Vagina (tissue), 2 donors: Measurements from ENCODE around the gene RAB18. TPM values are rescaled to one million over a fixed set of nuclear protein-coding genes. Genes with fewer than 3 reads are reported as not detected.
A peak's percentile ranks its signal among the peaks of the same experiment; 100 is the strongest.

Experiments used
- DNase-seq, 2 donors: peaks; one replicate each; pipeline ENCODE4 v3.0.0-alpha.2; 2017; ENCODE audit errors: extremely low spot score in 2 of 2
- H3K27ac ChIP-seq: fragments of 200-600 bp; sonication (generic); one replicate; pipeline ENCODE4 v1.5.1; 2019
- H3K27me3 ChIP-seq: fragments of 200-600 bp; sonication (generic); one replicate; pipeline ENCODE4 v1.5.1; 2019
- H3K36me3 ChIP-seq, 2 donors: fragments of 200-600 bp; sonication (generic); one replicate each; pipeline ENCODE4 v1.5.1; 2017 to 2019
- H3K4me1 ChIP-seq: fragments of 200-600 bp; sonication (generic); one replicate; pipeline ENCODE4 v1.5.1; 2019
- H3K4me3 ChIP-seq, 2 donors: fragments of 200-600 bp; sonication (generic); 1 replicate in 1 of 2; 2 replicates in 1 of 2; pipeline ENCODE4 v1.5.1; 2016 to 2019
- H3K9me3 ChIP-seq: fragments of 200-600 bp; sonication (generic); one replicate; pipeline ENCODE4 v1.5.1; 2019
- POLR2A ChIP-seq, 2 donors: fragments of 450-650 bp; IDR thresholded peaks; one replicate each; pipeline ENCODE4 v1.6.1; 2017; ENCODE audit warnings: antibody characterized with exemption in 2 of 2, mild to moderate bottlenecking in 2 of 2, moderate library complexity in 2 of 2
- POLR2AphosphoS5 ChIP-seq, 2 donors: sonication (generic); formaldehyde crosslinking; IDR thresholded peaks; one replicate each; pipeline ENCODE4 v1.9.0; 2017; ENCODE audit warnings: antibody characterized with exemption in 2 of 2, mild to moderate bottlenecking in 2 of 2, low read depth in 1 of 2; ENCODE audit not compliant: insufficient read depth in 1 of 2
- intact Hi-C: fragments of 100-400 bp; cut with DNase I; formaldehyde crosslinking; loops from one replicate; pipeline ENCODE4 v1.15.1; 2023
- total RNA-seq: library from RNA; depleted of rRNA; stranded (reverse); fragments of >200 nt; gene quantifications from one replicate; pipeline ENCODE4 v1.2.3, GENCODE V29; 2016
- TF ChIP-seq, protein P1 (sequence below), 3 experiments: fragments of 450-650 bp in 2 of 3; fragments of 200-600 bp in 1 of 3; sonication (generic) in 1 of 3; IDR thresholded peaks; one replicate each; pipeline ENCODE4 v1.5.1; 2017 to 2019; ENCODE audit warnings: antibody characterized with exemption in 3 of 3, mild to moderate bottlenecking in 2 of 3, moderate library complexity in 2 of 3

The RAB18 gene
- total RNA-seq, 1 donor from 2014 or later: 34.9 TPM

- DNase-seq: no peak
- Histone ChIP-seq H3K9me3 (no peaks in the 10 kb centered on the region), H3K4me1 (no peaks in the 10 kb centered on the region), H3K4me3 (no peak overlapping the region), H3K36me3 (no peaks in the 10 kb centered on the region), H3K27me3 (no peaks in the 10 kb centered on the region), H3K27ac (no peak overlapping the region)
- TF ChIP-seq POLR2A (IDR thresholded peaks at IDR 0.05) (no peak), POLR2AphosphoS5 (IDR thresholded peaks at IDR 0.05; ENCODE audit: insufficient read depth in 1 of 2, low read depth in 1 of 2) (no peak)
- TF ChIP-seq, protein P1, sequence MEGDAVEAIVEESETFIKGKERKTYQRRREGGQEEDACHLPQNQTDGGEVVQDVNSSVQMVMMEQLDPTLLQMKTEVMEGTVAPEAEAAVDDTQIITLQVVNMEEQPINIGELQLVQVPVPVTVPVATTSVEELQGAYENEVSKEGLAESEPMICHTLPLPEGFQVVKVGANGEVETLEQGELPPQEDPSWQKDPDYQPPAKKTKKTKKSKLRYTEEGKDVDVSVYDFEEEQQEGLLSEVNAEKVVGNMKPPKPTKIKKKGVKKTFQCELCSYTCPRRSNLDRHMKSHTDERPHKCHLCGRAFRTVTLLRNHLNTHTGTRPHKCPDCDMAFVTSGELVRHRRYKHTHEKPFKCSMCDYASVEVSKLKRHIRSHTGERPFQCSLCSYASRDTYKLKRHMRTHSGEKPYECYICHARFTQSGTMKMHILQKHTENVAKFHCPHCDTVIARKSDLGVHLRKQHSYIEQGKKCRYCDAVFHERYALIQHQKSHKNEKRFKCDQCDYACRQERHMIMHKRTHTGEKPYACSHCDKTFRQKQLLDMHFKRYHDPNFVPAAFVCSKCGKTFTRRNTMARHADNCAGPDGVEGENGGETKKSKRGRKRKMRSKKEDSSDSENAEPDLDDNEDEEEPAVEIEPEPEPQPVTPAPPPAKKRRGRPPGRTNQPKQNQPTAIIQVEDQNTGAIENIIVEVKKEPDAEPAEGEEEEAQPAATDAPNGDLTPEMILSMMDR (IDR thresholded peaks at IDR 0.05): no peak
- intact Hi-C loops: no loop called here
These were observed 9.8 kb upstream of the RAB18 start for GRCh38 chr10:27494116-27494805.

- TF ChIP-seq, protein P1 (IDR thresholded peaks at IDR 0.05): no peak
- TF ChIP-seq POLR2AphosphoS5 (IDR thresholded peaks at IDR 0.05; ENCODE audit: insufficient read depth in 1 of 2, low read depth in 1 of 2) (no peak), POLR2A (IDR thresholded peaks at IDR 0.05) (no peak)
- DNase-seq: no peak
- Histone ChIP-seq H3K27me3 (no peaks in the 10 kb centered on the region), H3K36me3 (no peaks in the 10 kb centered on the region), H3K4me1 (no peaks in the 10 kb centered on the region), H3K9me3 (no peaks in the 10 kb centered on the region), H3K27ac (no peak overlapping the region), H3K4me3 (no peak overlapping the region)
- intact Hi-C loops: no loop called here
These were observed 8.0 kb upstream of the RAB18 start for GRCh38 chr10:27496137-27496536.

DNA sequence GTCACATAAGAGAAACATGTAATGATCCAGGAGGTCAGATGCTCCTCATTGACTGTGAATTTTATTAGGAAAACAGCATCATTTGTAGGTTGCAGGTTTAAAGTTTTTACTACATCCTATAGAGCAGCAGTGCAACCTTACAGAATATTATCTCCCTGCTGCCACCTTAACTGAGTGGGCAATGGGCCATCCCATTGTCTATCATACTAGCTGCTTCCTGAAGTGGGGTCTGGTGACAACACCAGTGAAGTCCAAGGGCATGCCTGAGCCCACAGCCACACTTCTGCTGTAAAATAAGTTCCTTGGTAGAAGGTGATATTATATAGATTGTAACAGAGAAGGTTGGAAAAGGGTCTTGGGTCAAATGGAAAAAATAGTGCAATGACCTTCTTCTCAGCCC is 4.0 kb upstream of the RAB18 start:
- intact Hi-C loops: no loop called here
- TF ChIP-seq, protein P1 (IDR thresholded peaks at IDR 0.05): no peak
- no peak for TF ChIP-seq POLR2A (IDR thresholded peaks at IDR 0.05)

GRCh38 chr10:27500886-27501285 is 3.2 kb upstream of the RAB18 start:
- TF ChIP-seq POLR2AphosphoS5 (IDR thresholded peaks at IDR 0.05; ENCODE audit: insufficient read depth in 1 of 2, low read depth in 1 of 2) (peak in 1 of 2 donors; percentile 70), POLR2A (IDR thresholded peaks at IDR 0.05) (no peak)
- TF ChIP-seq, protein P1 (IDR thresholded peaks at IDR 0.05): no peak
- intact Hi-C loops: no loop called here
- H3K4me3 ChIP-seq: no peak overlapping the region
- H3K27me3 ChIP-seq: no peaks in the 10 kb centered on the region
- no peaks in the 10 kb centered on the region for H3K9me3 ChIP-seq
- DNase-seq: no peak
- H3K27ac ChIP-seq: no peak overlapping the region
- H3K36me3 ChIP-seq: no peaks in the 10 kb centered on the region
- peaks cover 17% of the 10 kb centered on the region for H3K4me1 ChIP-seq

More for the DNA sequence above, 4.0 kb upstream of the RAB18 start:
- Histone ChIP-seq H3K36me3 (no peaks in the 10 kb centered on the region), H3K4me3 (no peak overlapping the region), H3K4me1 (peaks cover 9% of the 10 kb centered on the region), H3K9me3 (no peaks in the 10 kb centered on the region), H3K27ac (no peak overlapping the region), H3K27me3 (no peaks in the 10 kb centered on the region)
- no peak for DNase-seq

DNA sequence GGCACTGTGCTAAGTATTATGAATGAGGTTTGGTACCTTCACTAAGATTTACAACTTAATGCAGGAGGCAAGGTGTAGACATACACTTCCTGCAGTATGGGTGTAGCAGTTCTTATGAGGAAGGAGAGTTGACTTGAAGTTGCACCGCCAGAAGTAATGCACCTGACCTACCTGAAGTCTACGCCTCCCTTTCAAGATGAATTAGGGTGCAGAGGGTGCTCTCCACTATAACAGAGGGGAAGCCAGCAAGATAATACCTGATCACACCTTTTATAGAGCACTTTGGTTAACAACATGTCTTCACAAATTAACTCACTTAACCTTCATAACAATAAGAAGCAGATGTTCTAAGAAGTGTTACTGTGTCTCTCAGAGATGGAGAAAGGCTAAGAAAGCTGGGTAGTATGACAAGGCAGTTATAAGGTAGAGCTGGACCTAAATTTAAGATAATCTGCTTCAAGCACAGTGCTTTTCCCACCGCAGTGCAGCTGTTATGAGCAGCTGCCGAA is 552 bp upstream of the RAB18 start:
- Histone ChIP-seq H3K9me3 (no peaks in the 10 kb centered on the region), H3K27me3 (no peaks in the 10 kb centered on the region), H3K36me3 (no peaks in the 10 kb centered on the region), H3K4me1 (peaks cover 40% of the 10 kb centered on the region), H3K27ac (peak overlapping the region; percentile 92), H3K4me3 (peak overlapping the region; percentile 62 to 77)
- TF ChIP-seq, protein P1 (IDR thresholded peaks at IDR 0.05): no peak
- no peak for TF ChIP-seq POLR2A (IDR thresholded peaks at IDR 0.05)
- no peak for TF ChIP-seq POLR2AphosphoS5 (IDR thresholded peaks at IDR 0.05; ENCODE audit: insufficient read depth in 1 of 2, low read depth in 1 of 2)
- DNase-seq: no peak
- intact Hi-C loops: no loop called here
